Fibroblast of lung (primary cell): ENCODE measurements around the gene ANKRD7.

Experiments
- EZH2 ChIP-seq: IDR thresholded peaks from 2 replicates; pipeline ENCODE4 v1.5.1; 2012; ENCODE audit warnings: low read length, control low read depth, mild to moderate bottlenecking; ENCODE audit errors: missing control alignments
- TF ChIP-seq, protein P1 (sequence below), 2 donors: IDR thresholded peaks in 1 of 2; conservative IDR thresholded peaks in 1 of 2; 1 replicate in 1 of 2; 2 replicates in 1 of 2; pipeline ENCODE4 v1.5.1; 2011 to 2012; ENCODE audit warnings: low read length in 2 of 2, control low read depth in 1 of 2, inconsistent platforms in 1 of 2, low read depth in 1 of 2, mild to moderate bottlenecking in 1 of 2

GRCh38 chr7:118182593-118183427 lies 41.7 kb upstream of the ANKRD7 start:
- TF ChIP-seq, protein P1, sequence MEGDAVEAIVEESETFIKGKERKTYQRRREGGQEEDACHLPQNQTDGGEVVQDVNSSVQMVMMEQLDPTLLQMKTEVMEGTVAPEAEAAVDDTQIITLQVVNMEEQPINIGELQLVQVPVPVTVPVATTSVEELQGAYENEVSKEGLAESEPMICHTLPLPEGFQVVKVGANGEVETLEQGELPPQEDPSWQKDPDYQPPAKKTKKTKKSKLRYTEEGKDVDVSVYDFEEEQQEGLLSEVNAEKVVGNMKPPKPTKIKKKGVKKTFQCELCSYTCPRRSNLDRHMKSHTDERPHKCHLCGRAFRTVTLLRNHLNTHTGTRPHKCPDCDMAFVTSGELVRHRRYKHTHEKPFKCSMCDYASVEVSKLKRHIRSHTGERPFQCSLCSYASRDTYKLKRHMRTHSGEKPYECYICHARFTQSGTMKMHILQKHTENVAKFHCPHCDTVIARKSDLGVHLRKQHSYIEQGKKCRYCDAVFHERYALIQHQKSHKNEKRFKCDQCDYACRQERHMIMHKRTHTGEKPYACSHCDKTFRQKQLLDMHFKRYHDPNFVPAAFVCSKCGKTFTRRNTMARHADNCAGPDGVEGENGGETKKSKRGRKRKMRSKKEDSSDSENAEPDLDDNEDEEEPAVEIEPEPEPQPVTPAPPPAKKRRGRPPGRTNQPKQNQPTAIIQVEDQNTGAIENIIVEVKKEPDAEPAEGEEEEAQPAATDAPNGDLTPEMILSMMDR (conservative IDR thresholded peaks at IDR 0.05 in 1 of 2, IDR thresholded peaks at IDR 0.05 in 1 of 2; ENCODE audit: low read depth in 1 of 2, low read length in 2 of 2): no peak
- TF ChIP-seq EZH2: no peak
